OCI-LY7 (cell line): ENCODE measurements around the gene UHRF1. TPM values are rescaled to one million over a fixed set of nuclear protein-coding genes. Genes with fewer than 3 reads are reported as not detected.
"Not testable (repeated sequence)": the region's sequence is repeated elsewhere in the genome, so short reads cannot be mapped to it uniquely, and the experiment has no call there.

Experiments
- BruUV-seq: library from RNA; stranded (reverse); fragments of 400-500 nt; replicated peaks from 2 replicates; lab custom pipeline; 2021; lab: Mats Ljungman, UMichigan
- CTCF ChIA-PET: fragments of 300-600 bp; sonication (Branson Sonifier 250); formaldehyde crosslinking; loops from one replicate; lab custom pipeline; 2022; ENCODE audit warnings: antibody characterized with exemption; ENCODE audit not compliant: unreplicated experiment; lab: Charles Lee
- POLR2A ChIA-PET: fragments of 300-600 bp; sonication (Branson Sonifier 250); formaldehyde crosslinking; loops from one replicate; lab custom pipeline; 2022; ENCODE audit warnings: antibody characterized with exemption; lab: Charles Lee
- DNase-seq: peaks from one replicate; pipeline ENCODE4 v3.0.0-alpha.2; 2015; ENCODE audit warnings: low spot score
- H2AFZ ChIP-seq: fragments of 200-600 bp; sonication (generic), shearing (Covaris generic); 2 replicates; pipeline ENCODE4 v1.6.1; 2014; ENCODE audit warnings: mild to moderate bottlenecking, antibody characterized with exemption, low read length, moderate library complexity
- H3K27ac ChIP-seq: fragments of 200-600 bp; sonication (generic); 2 replicates; pipeline ENCODE4 v1.5.1; 2014; ENCODE audit warnings: mixed run types, low read depth, mild to moderate bottlenecking, moderate library complexity, low read length, inconsistent platforms; ENCODE audit not compliant: poor library complexity, severe bottlenecking
- H3K36me3 ChIP-seq: fragments of 200-600 bp; sonication (generic); 2 replicates; pipeline ENCODE4 v1.6.1; 2014; ENCODE audit warnings: mild to moderate bottlenecking, antibody characterized with exemption, low read length, moderate library complexity, mixed read lengths; ENCODE audit not compliant: insufficient read depth
- H3K4me1 ChIP-seq: fragments of 200-600 bp; sonication (generic); 2 replicates; pipeline ENCODE4 v1.5.1; 2014; ENCODE audit warnings: mild to moderate bottlenecking, low read length; ENCODE audit not compliant: insufficient read depth, poor library complexity, severe bottlenecking
- H3K4me2 ChIP-seq: fragments of 200-600 bp; sonication (generic); 2 replicates; pipeline ENCODE4 v1.6.1; 2014; ENCODE audit warnings: mild to moderate bottlenecking, low read length
- H3K4me3 ChIP-seq: fragments of 200-600 bp; sonication (generic); 2 replicates; pipeline ENCODE4 v1.5.1; 2014; ENCODE audit warnings: mild to moderate bottlenecking, low read depth, low read length; ENCODE audit not compliant: poor library complexity, severe bottlenecking
- H3K79me2 ChIP-seq: fragments of 200-600 bp; sonication (generic); 2 replicates; pipeline ENCODE4 v1.6.1; 2016; ENCODE audit warnings: low read depth, mild to moderate bottlenecking, low read length, moderate library complexity, mixed read lengths; ENCODE audit not compliant: insufficient read depth
- H3K9me2 ChIP-seq: fragments of 200-600 bp; sonication (generic); 2 replicates; pipeline ENCODE4 v1.6.1; 2016; ENCODE audit warnings: mild to moderate bottlenecking, low read length, mixed read lengths; ENCODE audit not compliant: insufficient read depth
- H3K9me3 ChIP-seq: fragments of 200-600 bp; sonication (generic); 2 replicates; pipeline ENCODE4 v1.6.1; 2014; ENCODE audit warnings: mild to moderate bottlenecking, mixed run types, low read length, mixed read lengths
- H4K20me1 ChIP-seq: fragments of 200-600 bp; sonication (generic); 2 replicates; pipeline ENCODE4 v1.6.1; 2014; ENCODE audit warnings: mild to moderate bottlenecking, antibody characterized with exemption, low read length, moderate library complexity, mixed read lengths; ENCODE audit not compliant: insufficient read depth
- CTCF ChIP-seq: fragments of 200-600 bp; sonication (generic); conservative IDR thresholded peaks from 2 replicates; pipeline ENCODE4 v1.5.1; 2014; ENCODE audit warnings: mild to moderate bottlenecking, antibody characterized with exemption, low read length, moderate library complexity, mixed read lengths
- EZH2phosphoT487 ChIP-seq: fragments of 200-600 bp; sonication (generic); IDR thresholded peaks from 2 replicates; pipeline ENCODE4 v1.6.1; 2018; ENCODE audit warnings: low read depth, borderline replicate concordance, mild to moderate bottlenecking, mixed run types, antibody characterized with exemption, low read length, moderate library complexity, mixed read lengths
- intact Hi-C: fragments of 100-400 bp; cut with micrococcal nuclease; formaldehyde crosslinking; loops from one replicate; pipeline ENCODE4 v1.10.0; 2022; ENCODE audit not compliant: unreplicated experiment
- total RNA-seq, 2 experiments: library from RNA; depleted of rRNA in 1 of 2; stranded (reverse); fragments of >200 nt in 1 of 2; shearing (Covaris generic) in 1 of 2; gene quantifications; 2 replicates each; pipeline ENCODE4 v1.2.3, GENCODE V29; 2014 to 2022

The UHRF1 gene
- total RNA-seq, 2 experiments from 2014 or later: 141 to 186 TPM

DNA sequence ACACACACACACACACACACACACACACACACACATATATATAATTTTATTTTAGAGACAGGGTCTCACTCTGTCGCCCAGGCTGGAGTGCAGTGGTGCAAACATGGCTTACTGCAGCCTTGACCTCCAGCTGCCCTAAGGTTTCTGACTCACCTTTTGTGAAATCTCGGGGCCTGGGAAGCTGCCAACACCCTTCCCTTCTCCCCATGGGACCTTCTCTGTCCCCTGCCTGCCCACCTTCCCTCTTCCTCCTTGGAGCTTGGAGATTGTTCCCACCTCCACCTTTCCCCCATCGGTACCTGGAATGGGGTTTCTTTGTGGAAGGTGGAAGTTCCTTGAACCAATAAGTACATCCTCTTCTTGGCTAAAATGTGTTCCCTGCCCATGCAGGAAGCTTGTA lies 12.9 kb upstream of the UHRF1 start:
- H3K4me2 ChIP-seq: no peak overlapping the region
- intact Hi-C loops: no loop called here
- H3K9me2 ChIP-seq: no peaks in the 10 kb centered on the region
- no peaks in the 10 kb centered on the region for H4K20me1 ChIP-seq
- H3K4me3 ChIP-seq: no peak overlapping the region
- no peak overlapping the region for H3K27ac ChIP-seq
- no peak overlapping the region; the same call in 1 of the 2 replicates for H2AFZ ChIP-seq
- no peaks in the 10 kb centered on the region for H3K36me3 ChIP-seq
- ChIA-PET CTCF (no interaction called here), POLR2A (no interaction called here)
- no peak for TF ChIP-seq EZH2phosphoT487
- TF ChIP-seq CTCF: no peak
- BruUV-seq: no TSS peak
- DNase-seq: no peak
- H3K79me2 ChIP-seq: no peaks in the 10 kb centered on the region
- peaks cover 4% of the 10 kb centered on the region for H3K4me1 ChIP-seq
- H3K9me3 ChIP-seq: no peaks in the 10 kb centered on the region

GRCh38 chr19:4897146-4897545 lies 12.2 kb upstream of the UHRF1 start:
- no peak for TF ChIP-seq EZH2phosphoT487
- no peak for TF ChIP-seq CTCF
- no peaks in the 10 kb centered on the region for H3K36me3 ChIP-seq
- no peaks in the 10 kb centered on the region for H3K9me2 ChIP-seq
- ChIA-PET CTCF (no interaction called here), POLR2A (no interaction called here)
- no peaks in the 10 kb centered on the region for H3K9me3 ChIP-seq
- H3K4me3 ChIP-seq: no peak overlapping the region
- no peak overlapping the region for H2AFZ ChIP-seq
- no TSS peak for BruUV-seq
- H3K79me2 ChIP-seq: no peaks in the 10 kb centered on the region
- DNase-seq: no peak
- no peaks in the 10 kb centered on the region for H4K20me1 ChIP-seq
- H3K4me2 ChIP-seq: no peak overlapping the region
- no peak overlapping the region for H3K27ac ChIP-seq
- intact Hi-C loops: no loop called here
- H3K4me1 ChIP-seq: peaks cover 4% of the 10 kb centered on the region

- H3K27ac ChIP-seq, H3K9me3 ChIP-seq, H3K79me2 ChIP-seq, H3K36me3 ChIP-seq, BruUV-seq, intact Hi-C loops, H3K4me1 ChIP-seq, POLR2A ChIA-PET, DNase-seq, H3K4me2 ChIP-seq, H3K4me3 ChIP-seq, H2AFZ ChIP-seq, H4K20me1 ChIP-seq, CTCF ChIA-PET, H3K9me2 ChIP-seq: not testable (repeated sequence)
Measured at GRCh38 chr19:4900879-4901278, 8.4 kb upstream of the UHRF1 start.
